Panc1 (cell line): ENCODE measurements around the gene CHTF18.

Experiments used
- CTCF ChIP-seq: fragments of 450-650 bp; IDR thresholded peaks from 2 replicates; pipeline ENCODE4 v1.5.1; 2017; ENCODE audit warnings: mild to moderate bottlenecking
- POLR2AphosphoS5 ChIP-seq: IDR thresholded peaks from 2 replicates; pipeline ENCODE4 v1.6.1; 2012; ENCODE audit warnings: mild to moderate bottlenecking, low read depth, low read length, moderate library complexity
- REST ChIP-seq, 2 experiments: IDR thresholded peaks; 2 replicates each; pipeline ENCODE4 v1.6.1; 2011 to 2012; ENCODE audit warnings: low read depth in 2 of 2, control low read depth in 1 of 2, low read length in 1 of 2, mild to moderate bottlenecking in 1 of 2, moderate library complexity in 1 of 2; ENCODE audit not compliant: insufficient read depth in 1 of 2
- SIN3A ChIP-seq: IDR thresholded peaks from 2 replicates; pipeline ENCODE4 v1.6.1; 2012; ENCODE audit warnings: low read depth, mild to moderate bottlenecking, low read length, moderate library complexity, borderline replicate concordance; ENCODE audit not compliant: insufficient read depth
- TCF7L2 ChIP-seq: IDR thresholded peaks from 2 replicates; pipeline ENCODE4 v1.6.1; 2011; ENCODE audit warnings: mild to moderate bottlenecking, low read depth, low read length, inconsistent platforms

GRCh38 chr16:781346-782010 is 6.9 kb upstream of the CHTF18 start:
- TF ChIP-seq CTCF (no peak), POLR2AphosphoS5 (no peak), REST (IDR thresholded peaks at IDR 0.05; ENCODE audit: insufficient read depth in 1 of 2, low read depth in 2 of 2, low read length in 1 of 2) (no peak), SIN3A (no peak), TCF7L2 (no peak)
